Fibroblast of peridontal ligament (primary cell): Measurements from ENCODE around the gene BANP.
"Not testable (repeated sequence)": the region's sequence is repeated elsewhere in the genome, so short reads cannot be mapped to it uniquely, and the experiment has no call there.

Source experiments
- DNase-seq: peaks from one replicate; pipeline ENCODE4 v3.0.0-alpha.2; 2010; ENCODE audit errors: extremely low read depth

The BANP gene

DNA sequence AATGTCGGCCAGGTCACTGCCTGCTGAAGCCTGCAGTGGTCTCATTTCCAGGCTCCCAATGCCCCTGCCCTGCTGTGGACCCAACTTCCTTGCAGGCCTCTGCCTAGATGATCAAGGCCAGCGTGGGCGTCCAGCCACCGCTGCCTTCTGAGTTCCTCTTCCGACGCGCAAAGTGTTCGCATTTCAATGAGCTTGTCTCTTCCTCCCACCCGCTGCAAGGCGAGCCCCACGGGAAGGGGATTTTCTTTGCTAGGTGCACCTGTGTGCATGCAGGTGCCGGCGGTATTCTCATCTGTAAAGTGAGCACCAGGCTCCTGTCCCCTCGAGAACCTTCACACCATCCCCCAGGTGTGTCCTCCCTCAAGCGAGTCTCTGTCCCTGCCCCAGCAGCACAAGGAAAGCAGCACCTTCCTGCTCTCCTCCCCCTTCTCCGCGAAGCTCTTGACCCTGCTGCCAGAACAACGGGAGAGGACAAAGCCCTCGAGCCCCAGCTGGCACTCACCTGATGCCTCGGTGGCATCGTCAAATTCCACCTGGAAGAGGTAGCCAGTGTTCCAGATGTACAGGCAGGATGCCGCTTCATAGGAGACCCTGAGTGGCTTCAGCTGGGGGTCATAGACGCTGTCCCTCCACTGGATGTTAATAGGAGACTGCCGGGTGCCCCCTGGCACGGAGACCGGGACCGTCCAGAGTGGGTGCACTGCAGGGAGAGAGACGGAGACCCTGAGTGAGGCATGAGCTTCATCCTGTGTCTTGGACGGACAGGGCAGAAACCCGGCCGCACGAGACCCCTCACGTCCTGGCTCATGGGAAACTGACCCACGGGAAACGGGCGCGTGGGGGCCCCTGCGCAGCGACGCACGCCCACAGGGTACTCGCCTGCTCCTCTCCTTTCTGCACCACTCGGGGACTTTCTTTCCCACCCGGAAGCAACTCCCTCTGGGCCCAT is 24.7 kb upstream of the BANP start:
- no peak for DNase-seq

DNA sequence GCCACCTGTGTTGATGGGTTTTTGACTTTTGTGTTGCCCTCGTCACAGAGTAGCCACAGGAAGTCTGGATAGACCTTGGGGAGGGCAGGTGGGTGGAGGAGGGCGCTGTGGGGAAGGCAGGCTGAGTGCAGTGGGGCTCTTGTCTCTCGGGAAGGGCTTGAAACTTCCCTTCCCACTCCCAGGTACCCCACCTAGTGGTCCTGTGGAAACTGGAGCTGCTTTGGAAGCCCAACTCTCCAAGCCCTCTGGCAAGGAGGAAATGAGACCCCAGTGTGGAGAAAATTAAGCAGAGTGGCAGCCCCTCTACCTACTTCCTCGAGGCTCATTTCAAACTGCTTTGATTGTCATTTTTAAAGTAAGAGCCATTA is 24.1 kb upstream of the BANP start:
- no peak for DNase-seq

DNA sequence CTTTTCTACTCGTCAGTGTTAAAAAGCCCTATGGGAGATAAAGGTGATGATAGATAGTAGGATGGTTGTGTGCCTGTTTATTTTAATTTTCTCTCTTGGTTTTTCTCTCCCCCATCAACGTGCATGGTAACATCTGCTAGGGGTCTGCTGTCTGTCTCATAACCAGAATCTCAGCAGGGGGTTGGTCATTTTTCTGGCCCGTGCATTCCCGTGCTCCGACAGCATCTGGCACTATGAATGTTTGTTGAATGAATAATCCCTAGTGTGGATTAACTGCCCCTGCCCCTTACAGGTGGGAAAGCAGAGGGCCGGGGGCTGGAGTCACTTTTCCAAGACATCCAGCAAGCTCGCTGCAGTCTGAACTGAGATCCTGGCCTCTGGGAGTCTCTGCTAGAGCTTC is 21.2 kb upstream of the BANP start:
- no peak for DNase-seq

DNA sequence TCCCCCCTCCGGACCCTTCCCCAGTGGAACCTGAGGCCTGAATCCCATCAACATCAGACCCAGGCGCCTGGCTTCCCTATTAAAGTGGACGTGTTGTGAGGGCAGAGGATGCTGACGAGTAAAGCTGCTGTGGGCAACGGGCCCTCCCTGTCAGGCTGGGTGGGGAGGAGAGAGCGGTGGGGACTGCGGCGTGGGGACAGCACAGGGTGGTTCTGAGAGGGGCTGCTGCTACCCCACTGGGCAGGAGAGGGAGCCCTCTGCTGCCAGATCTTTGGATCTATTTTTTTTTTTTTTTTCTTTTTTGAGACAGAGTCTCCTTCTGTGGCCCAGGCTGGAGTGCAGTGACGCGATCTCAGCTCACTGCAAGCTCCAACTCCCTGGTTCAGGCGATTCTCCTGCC is 20.8 kb upstream of the BANP start:
- no peak for DNase-seq

DNA sequence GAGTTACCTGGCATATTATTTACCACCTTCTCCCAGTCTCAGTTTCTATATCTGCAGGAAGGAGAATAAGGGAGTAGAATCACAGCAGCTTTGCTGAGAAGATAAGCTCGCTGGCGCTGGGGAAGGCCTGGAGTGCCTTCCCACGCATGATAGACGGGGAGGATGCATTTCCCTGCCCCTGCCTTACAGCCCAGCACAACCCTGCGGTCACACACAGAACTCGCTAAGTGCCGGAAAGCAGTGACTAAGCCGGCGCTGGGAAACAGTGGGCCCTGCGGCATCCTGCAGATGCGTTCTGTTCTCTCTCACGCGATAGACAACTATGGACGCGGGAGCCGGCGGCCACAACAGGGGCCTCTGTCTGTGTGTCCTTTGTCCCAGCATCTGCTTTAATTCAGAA is 19.7 kb upstream of the BANP start:
- DNase-seq, result no peak

DNA sequence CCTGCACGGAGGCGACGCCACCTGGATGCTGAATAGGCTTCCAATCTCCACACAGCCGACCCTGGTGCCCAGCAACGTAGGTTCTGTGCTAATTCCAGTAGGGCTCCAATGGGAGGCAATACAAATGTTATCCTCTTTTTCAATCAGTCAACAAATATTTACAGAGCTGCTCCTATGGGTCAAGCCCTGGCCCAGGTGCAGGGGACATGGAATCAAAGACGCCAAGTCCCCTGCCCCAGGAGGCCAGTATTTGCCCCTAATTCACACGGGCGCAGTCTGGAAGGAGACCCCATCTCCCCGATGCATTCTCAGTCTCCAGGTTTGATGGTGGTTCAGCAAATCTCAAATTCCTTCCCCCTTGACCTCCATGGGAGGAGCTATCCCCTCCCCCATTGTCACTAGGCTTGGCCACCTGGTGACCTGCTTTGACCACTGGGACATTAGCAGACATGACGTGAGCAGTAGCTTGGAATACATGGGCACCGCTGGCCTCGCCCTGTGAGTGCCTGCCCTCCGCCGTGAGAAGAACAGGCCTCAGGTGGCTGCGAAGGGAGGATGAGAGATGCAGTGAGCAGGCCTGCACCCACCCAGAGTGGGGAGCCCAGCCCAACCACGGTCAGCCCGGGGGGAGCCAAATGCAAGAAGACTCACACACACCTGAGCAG is 18.6 kb upstream of the BANP start:
- DNase-seq, result not testable (repeated sequence)

DNA sequence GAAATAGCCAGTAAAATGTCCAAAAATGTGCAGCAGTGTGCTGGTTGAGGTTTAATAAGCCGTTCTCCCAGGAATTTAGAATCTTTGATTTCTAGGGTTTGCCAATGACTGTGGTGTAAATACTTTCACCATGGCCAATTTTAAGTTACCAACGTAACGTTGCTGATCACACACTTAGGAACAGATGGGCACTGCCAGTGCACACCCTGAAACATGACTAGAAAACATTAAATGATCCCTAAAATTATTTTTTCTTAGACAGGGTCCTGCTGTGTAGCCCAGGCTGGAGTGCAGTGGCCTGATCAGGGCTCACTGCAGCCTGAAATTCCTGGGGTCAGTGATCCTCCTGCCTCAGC is 18.1 kb upstream of the BANP start:
- DNase-seq, result no peak

DNA sequence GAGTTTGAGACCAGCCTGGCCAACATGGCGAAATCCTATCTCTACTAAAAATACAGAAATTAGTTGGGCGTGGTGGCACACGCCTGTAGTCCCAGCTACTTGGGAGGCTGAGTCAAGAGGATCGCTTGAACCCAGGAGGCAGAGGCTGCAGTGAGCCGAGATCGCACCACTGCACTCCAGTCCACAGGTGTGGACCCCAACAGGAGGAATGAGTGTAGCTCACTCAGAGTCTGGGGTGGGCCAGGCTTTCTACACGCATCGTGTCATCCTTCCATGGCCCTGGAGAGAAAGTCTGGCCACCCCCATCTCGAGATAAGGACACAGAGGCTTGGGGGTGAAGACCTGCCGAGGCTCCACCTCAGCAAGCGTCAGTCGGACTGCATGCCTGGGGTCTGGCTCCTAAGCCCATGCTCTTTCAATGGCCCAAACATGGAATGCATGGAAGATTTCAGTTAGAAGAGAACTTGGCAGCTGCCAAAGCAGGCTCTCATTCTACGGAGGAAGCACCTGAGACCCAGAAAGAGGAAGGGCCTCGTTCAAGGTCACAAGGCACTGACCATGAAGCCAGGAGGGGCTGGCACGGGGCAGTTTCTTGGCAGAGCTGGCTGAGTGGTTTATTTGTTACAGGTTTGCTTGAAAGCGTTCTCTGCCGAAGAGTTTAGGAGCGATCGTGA is 16.3 kb upstream of the BANP start:
- DNase-seq, result not testable (repeated sequence)

DNA sequence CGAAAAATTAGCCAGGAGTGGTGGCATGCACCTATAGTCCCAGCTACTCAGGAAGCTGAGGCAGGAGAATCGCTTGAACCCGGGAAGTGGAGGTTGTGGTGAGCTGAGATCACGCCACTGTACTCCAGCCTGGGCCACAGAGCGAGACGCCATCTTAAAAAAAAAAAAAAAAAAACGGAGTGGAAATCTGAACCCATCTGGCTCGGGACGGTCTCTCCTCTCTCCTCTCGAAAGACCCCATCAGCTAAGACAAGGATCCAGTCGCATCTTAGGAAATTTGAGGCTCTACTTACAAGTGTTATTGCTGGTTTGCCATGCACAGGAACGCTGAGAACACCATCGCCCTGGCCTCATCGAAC is 15.2 kb upstream of the BANP start:
- not testable (repeated sequence) for DNase-seq

DNA sequence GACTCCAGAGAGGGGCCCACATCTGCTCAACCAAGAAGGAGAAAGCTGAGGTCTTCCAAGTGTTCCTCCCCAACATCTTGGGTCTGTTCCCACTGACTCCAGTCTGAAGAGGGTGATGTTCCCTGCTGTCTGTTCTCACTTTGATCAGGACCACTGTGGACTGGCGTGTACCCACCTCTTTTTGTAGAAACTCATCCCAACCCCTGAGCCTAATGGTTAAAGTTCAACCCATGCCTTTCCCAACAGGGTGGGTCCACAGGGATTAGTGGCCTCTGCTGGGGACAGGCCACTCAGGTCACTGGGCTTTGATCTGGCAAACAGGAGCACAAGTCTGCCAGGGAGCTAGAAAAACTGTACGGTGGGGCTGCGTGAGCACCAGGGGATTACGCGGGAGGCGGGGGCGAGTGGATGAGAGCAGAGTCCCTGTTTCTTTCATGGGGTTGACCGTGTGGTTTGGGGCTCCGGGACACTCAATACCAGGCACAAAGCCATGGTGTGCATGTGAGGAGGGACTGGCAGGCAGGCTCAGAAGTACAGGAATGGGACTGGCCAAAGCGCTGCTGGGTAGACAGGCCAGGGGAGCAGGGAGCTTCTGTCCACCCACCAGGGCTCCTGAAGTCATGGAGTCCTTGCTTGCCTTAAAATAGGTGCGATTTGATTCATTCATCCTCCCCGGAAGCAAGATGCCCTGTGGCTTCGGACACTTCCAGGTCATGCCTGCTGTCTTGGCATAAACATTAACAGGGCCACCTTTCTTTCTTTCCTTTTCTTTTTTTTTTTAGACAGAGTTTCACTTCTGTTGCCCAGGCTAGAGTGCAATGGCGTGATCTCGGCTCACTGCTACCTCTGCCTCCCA is 14.6 kb upstream of the BANP start, which contains the start of gene CA5A:
Gene CA5A, minus strand, starts transcription at position 155 of the 856 bp plus-strand sequence. Its CDS starts 79 bp downstream, at position 76.
- no peak for DNase-seq

DNA sequence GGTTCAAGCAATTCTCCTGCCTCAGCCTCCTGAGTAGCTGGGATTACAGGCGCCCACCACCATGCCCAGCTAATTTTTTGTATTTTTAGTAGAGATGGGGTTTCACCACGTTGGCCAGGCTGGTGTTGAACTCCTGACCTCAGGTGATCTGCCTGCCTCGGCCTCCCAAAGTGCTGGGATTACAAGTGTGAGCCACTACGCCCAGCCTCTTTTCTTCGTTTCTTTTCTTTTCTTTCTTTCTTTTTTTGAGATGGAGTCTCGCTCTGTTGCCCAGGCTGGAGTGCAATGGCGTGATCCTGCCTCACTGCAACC is 14.0 kb upstream of the BANP start:
- not testable (repeated sequence) for DNase-seq

DNA sequence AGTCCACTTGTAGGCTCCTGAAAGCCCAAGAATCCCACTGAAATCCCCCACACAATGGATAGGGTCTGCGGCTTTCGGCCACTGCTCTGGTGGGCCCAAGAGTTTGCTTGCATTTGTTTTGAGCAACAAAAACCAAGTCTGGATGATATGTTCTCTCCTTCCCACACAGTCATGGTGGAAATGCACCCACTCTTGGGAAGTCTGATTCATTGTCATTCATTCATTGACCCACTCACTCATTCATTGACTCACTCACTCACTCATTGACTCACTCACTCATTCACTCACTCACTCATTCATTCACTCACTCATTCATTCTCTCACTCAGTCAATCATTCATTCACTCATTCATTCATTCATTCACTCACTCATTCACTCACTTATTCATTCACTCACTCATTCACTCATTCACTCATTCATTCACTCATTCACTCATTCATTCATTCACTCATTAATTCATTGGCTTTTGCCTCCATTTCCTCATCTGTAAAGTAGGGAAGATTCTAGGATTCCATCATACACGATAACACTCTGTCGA is 12.8 kb upstream of the BANP start:
- DNase-seq, result no peak

DNA sequence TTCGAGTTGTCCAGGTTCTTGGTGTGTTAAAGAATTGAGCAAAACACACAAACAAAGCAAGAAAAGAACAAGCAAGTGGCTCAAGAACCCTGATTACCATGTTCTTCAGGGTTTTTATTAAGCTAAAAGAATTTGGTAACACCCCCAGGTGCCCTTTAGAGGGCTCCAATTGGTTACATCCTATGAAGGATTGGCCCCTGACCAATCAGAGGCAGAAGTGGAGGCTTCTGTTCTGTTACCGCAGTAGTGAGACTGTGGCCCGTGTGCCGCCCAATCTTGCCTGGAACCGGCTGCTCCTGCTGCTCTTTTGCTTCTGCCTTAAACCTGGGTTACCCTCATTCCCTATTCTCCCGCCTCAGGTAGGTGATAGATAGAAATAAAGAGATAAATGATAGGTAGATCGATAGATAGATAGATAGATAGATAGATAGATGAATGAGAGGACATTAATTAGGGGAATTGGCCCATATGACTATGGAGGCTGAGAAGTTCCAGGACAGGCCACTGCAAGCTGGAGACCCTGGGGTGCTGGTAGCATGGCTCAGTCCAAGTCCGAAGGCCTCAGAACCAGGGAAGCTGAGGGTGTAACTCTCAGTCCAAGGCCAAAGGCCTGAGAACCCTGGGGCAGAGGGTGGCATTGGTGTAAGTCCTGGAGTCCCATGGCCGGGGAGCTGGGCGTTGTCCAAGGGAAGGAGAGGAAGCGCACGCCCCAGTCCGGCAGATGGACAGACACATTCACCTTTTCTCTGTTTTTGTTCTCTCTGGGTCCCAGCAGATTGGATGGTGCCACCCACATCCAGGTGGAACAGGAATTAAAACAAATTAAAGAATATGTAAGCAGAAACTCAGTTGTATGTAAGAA is 11.4 kb upstream of the BANP start:
- DNase-seq, result no peak

DNA sequence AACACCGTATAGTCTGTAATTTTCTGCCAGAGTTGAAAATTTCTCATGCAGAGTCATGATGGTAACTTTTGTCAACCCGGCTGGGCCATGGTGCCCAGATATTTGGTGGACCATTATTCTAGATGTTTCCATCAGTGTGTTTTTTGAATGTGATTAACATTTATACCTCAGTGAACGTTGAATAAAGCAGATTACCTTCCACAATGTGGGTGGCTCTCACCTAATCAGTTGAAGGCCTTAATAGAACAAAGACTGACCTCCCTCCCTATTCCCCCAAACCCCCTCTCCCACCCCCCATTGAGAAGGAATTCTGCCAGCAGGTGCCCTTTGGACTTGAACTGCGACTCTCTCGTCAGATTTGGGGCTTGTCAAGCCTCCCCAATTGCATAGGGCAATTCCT is 8.6 kb upstream of the BANP start:
- DNase-seq, result no peak

DNA sequence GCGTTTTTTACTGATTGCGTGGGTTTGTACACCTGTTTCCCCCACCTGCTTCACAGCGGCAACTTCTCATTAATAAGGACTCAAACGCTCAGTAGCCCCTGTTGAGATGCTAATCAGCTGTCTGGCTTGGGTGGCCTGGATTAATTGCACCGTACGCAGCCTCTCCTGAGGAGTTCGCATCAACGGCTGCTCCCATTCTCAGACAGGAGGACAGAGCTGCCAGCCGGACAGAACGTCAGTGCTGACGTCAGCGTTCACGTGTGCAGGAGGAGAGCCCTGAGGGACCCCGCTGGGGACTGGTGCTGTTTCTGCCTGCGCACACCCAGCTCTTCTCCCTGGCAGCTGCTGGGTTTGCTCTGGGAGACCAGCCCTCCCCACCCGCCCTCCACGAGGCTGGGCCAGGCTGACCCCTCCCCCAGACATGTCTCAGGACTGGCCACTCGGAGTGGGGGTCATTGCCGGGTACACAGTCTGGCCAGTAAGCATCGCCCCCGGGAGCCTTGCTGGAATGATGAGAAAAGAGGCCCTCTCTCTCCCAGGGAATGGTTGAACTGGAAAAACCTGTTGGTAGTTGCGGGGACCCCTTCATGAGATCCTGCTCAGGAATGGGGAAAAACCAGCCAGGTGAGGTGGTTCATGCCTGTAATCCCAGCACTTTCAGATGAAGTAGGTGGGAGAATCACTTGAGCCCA is 5.7 kb upstream of the BANP start:
- peak; percentile 77 for DNase-seq

DNA sequence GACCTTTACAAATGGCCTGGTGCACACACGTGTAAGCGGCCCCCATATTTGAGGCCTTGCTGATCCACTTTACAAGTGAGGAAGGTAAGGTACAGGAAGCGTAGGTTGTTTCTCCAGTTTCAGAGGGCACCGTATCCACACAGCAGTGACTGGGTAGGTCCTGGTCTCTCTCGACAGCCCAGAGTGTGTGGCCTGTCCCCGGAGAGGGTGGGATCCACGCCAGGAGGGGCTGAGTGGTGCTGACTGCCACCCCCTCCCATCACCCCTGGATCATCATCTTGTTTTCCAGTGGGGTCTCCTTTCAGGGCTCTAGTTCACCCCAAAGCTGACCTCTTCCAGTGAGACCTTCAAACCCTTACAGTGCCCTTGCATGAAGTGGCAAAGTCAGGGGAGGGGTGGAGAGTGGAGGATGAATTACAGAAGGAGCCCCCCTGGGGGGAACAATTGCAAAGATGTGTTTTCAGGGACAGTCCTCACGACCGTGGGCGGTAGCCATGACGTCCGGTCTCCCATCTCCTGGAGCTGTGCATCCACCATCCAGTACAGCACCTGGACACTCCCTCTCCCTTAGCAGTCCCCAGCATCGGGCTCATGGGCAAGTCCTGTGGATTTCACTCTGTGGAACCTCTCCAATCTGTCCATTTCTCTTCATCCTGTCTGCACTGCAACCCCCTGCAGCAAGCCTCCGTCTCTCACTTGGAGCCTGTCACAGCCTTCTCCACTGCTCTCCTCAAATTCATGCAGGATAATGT is 4.5 kb upstream of the BANP start:
- no peak for DNase-seq

DNA sequence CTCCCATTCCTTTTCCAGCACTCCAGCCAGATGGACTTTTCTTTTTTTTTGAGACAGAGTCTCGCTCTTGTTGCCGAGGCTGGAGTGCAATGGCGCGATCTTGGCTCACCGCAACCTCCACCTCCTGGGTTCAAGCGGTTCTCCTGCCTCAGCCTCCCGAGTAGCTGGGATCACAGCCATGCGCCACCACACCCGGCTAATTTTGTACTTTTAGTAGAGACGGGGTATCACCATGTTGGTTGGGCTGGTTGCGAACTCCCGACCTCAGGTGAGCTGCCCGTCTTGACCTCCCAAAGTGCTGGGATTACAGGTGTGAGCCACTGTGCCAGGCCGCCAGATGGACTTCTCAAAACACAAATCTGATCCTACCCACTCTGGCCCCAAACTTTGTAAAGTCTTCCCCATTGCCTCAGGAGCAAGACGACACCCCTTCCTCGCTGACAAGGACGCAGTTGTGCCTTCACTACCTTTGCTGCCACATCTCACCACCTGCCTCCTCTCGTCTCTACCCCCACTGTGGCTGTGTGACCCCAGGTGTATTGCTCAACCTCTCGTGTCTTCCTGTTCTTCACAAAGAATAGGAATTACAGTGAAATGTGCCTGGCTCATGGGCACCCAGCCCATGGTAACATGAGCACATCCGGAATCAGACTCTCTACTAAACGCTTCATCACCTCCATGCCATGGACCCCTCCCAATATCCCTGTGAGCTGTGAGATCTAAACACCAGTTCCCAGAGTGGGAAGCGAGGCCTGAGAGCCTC is 3.7 kb upstream of the BANP start:
- DNase-seq, result no peak

DNA sequence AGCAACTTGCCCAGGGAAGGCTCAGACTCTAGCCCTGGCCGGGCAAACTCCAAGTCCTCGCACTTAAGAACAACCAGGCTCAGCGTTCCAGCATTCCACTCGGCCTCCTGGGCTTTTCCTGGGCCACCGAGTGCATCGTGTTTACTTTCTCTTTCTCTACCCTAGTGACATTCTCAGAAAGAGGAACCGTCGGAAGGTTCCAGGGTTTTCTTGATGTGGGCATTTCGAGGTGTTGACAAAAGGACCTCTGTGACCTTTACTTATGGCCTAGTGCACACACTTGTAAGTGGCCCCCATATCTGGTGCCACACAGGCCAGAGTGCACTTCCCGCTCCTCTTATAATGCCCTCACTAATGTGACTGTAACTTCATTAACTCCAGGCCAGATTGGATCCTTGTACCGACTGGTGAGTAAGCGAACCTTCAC is 3.1 kb upstream of the BANP start:
- DNase-seq, result no peak

DNA sequence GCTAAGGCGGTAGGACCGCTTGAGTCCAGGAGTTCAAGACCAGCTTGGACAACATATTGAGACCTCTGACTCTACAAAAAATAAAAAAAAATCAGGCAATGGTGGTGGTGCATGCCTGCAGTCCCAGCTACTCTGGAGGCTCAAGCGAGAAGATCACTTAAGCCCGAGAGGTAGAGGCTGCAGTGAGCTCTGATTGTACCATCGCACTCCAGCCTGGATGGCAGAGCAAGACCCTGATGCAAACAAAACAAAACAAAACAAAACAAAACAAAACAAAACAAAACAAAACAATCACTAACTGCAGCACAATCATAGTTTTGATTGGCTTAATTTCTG is 2.5 kb upstream of the BANP start:
- DNase-seq, result no peak
